ENCODE results near the gene NRF1.
A peak's percentile ranks its signal among the peaks of the same experiment; 100 is the strongest.
"Not testable (repeated sequence)": the region's sequence is repeated elsewhere in the genome, so short reads cannot be mapped to it uniquely, and the experiment has no call there.

The NRF1 gene

GRCh38 chr7:129611246-129612111 lies at the start of gene NRF1:
TSS of gene NRF1 (plus strand) at chr7:129611720. CDS start at chr7:129657352, 45,632 bp downstream.
- ATAC-seq: peak; percentile 90
- peak; percentile 90 to 94 for DNase-seq (ENCODE audit: low spot score in 2 of 2)
- H3K27ac Mint-ChIP-seq: peak within 1 kb of the TSS; percentile 99
- H3K4me1 Mint-ChIP-seq: peaks cover 58% of the 10 kb centered on the region
- H3K9me3 Mint-ChIP-seq: no peaks in the 10 kb centered on the region
- peak within 1 kb of the TSS; percentile 90 for H3K4me3 Mint-ChIP-seq
- peaks cover 47% of the 10 kb centered on the region for H3K36me3 Mint-ChIP-seq

- not testable (repeated sequence) for DNase-seq (ENCODE audit: low spot score in 2 of 2); ATAC-seq; H3K4me3 Mint-ChIP-seq; H3K9me3 Mint-ChIP-seq; H3K36me3 Mint-ChIP-seq; H3K27ac Mint-ChIP-seq; H3K4me1 Mint-ChIP-seq
Measured at GRCh38 chr7:129566323-129566722, 45.2 kb upstream of the NRF1 start.

DNA sequence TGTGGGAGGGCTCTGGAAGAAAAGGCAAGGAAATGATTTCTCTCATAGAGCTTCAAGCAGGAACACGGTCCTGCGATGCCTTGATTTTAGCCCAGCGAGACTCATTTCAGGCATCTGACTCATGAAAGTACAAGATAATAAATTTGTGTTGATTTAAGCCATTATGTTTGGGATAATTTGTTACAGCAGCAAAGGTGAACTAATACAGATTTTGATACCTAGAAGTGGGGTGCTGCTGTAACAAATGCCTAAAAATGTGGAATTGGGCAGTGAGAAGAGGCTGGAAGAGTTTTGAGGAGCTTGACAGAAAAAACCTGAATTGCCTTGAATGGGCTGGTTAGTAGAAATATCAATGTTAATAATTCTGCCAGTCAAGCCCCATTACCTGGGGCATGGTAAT lies 44.1 kb upstream of the NRF1 start:
- no peak for ATAC-seq
- Mint-ChIP-seq H3K4me3 (no peak overlapping the region), H3K9me3 (peaks cover 6% of the 10 kb centered on the region), H3K4me1 (no peaks in the 10 kb centered on the region), H3K36me3 (no peaks in the 10 kb centered on the region), H3K27ac (no peak overlapping the region)
- DNase-seq (ENCODE audit: low spot score in 2 of 2): no peak

DNA sequence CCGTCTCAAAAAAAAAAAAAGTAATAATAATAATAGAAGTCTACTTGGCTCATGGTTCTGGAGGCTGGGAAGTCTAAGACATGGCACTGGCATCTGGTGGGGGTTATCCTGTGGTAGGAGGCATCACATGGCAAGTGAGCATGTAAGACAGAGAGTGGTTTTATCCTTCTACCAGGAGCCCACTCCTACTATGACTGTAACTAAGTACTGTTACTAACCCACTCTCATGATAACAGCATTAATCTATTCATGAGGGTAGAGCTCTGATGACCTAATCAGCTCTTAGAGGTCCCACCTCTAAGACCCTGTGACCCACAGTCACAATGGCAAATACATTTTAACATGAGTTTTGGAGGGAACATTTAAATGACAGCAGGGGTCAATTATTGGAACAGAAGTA lies 43.3 kb upstream of the NRF1 start:
- peak; percentile 54 for ATAC-seq
- no peak overlapping the region for H3K27ac Mint-ChIP-seq
- no peaks in the 10 kb centered on the region for H3K4me1 Mint-ChIP-seq
- H3K4me3 Mint-ChIP-seq: no peak overlapping the region
- no peaks in the 10 kb centered on the region for H3K36me3 Mint-ChIP-seq
- DNase-seq (ENCODE audit: low spot score in 2 of 2): no peak
- H3K9me3 Mint-ChIP-seq: peaks cover 6% of the 10 kb centered on the region

- Mint-ChIP-seq H3K4me1 (no peaks in the 10 kb centered on the region), H3K4me3 (no peak overlapping the region), H3K9me3 (peaks cover 6% of the 10 kb centered on the region), H3K36me3 (no peaks in the 10 kb centered on the region), H3K27ac (no peak overlapping the region)
- ATAC-seq (no peak), DNase-seq (ENCODE audit: low spot score in 2 of 2) (no peak)
Measured at GRCh38 chr7:129569326-129569725, 42.2 kb upstream of the NRF1 start.

DNA sequence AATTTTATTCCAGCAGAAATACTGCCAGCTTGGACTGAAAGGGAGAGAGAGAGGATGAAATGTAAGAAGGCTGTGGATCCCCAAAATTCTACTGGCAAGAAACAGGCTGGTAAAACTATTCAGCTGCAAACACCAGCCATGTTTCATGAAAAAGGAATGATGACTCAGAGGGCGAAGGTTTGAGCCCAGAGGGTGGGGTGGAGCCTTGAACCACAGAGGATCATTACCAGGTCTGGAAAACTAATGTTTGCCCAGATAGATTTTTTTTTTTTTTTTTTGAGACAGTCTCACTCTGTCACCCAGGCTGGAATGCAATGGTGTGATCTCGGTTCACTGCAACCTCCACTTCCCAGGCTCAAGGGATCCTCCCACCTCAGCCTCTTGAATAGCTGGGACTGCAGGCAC lies 41.7 kb upstream of the NRF1 start:
- H3K4me1 Mint-ChIP-seq: no peaks in the 10 kb centered on the region
- no peak for ATAC-seq
- no peak overlapping the region for H3K27ac Mint-ChIP-seq
- no peak for DNase-seq (ENCODE audit: low spot score in 2 of 2)
- H3K36me3 Mint-ChIP-seq: no peaks in the 10 kb centered on the region
- peaks cover 6% of the 10 kb centered on the region for H3K9me3 Mint-ChIP-seq
- H3K4me3 Mint-ChIP-seq: no peak overlapping the region

DNA sequence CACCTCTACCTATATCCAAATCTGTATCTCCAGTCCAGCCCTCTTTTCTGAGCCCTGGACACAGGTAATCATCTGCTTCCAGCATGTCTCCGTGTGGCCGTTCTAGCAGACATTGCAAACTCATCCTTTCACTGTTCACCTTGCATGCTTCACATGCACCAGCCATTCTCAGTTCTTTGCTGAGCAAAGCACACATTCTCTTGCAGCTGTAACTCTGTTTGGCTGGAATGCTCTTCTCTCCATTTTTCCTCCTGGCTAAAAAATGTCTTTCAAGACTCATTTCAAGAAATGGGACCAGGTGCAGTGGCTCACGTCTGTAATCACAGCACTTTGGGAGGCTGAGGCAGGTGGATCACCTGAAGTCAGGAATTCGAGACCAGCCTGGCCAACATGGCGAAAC lies 40.3 kb upstream of the NRF1 start:
- DNase-seq (ENCODE audit: low spot score in 2 of 2): no peak
- no peak for ATAC-seq
- Mint-ChIP-seq H3K36me3 (no peaks in the 10 kb centered on the region), H3K27ac (no peak overlapping the region), H3K4me3 (no peak overlapping the region), H3K4me1 (no peaks in the 10 kb centered on the region), H3K9me3 (peaks cover 6% of the 10 kb centered on the region)

DNA sequence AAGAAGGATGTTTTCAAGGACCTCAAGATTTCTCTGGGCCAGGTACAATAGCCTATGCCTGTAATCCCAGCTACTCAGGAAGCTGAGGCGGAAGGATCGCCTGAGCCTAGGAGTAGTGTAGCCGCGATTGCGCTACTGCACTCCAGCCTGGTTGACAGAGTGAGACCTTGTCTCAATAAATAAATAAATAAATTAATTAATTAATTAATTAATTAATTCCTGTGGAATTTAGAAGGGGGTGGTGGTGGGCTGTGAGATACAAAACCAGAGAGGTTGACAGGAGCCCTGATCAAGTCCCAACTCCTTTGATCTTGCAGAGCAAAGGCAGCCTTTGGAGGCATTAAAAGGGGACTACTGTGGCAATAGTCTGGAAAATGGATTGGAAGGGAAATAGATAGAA lies 39.3 kb upstream of the NRF1 start:
- no peak for DNase-seq (ENCODE audit: low spot score in 2 of 2)
- no peaks in the 10 kb centered on the region for H3K4me1 Mint-ChIP-seq
- H3K36me3 Mint-ChIP-seq: no peaks in the 10 kb centered on the region
- H3K4me3 Mint-ChIP-seq: no peak overlapping the region
- no peak for ATAC-seq
- H3K27ac Mint-ChIP-seq: no peak overlapping the region
- peaks cover 2% of the 10 kb centered on the region for H3K9me3 Mint-ChIP-seq

GRCh38 chr7:129574487-129574886 lies 37.0 kb upstream of the NRF1 start:
- Mint-ChIP-seq H3K9me3 (no peaks in the 10 kb centered on the region), H3K4me1 (no peaks in the 10 kb centered on the region), H3K27ac (no peak overlapping the region), H3K36me3 (no peaks in the 10 kb centered on the region), H3K4me3 (no peak overlapping the region)
- ATAC-seq (no peak), DNase-seq (ENCODE audit: low spot score in 2 of 2) (no peak)

- Mint-ChIP-seq H3K27ac (no peak overlapping the region), H3K4me1 (no peaks in the 10 kb centered on the region), H3K36me3 (no peaks in the 10 kb centered on the region), H3K9me3 (no peaks in the 10 kb centered on the region), H3K4me3 (no peak overlapping the region)
- ATAC-seq: no peak
- DNase-seq (ENCODE audit: low spot score in 2 of 2): no peak
Measured at GRCh38 chr7:129575699-129576098, 35.8 kb upstream of the NRF1 start.

GRCh38 chr7:129576138-129576537 lies 35.4 kb upstream of the NRF1 start:
- Mint-ChIP-seq H3K4me1 (no peaks in the 10 kb centered on the region), H3K36me3 (no peaks in the 10 kb centered on the region), H3K27ac (no peak overlapping the region), H3K9me3 (no peaks in the 10 kb centered on the region), H3K4me3 (no peak overlapping the region)
- no peak for DNase-seq (ENCODE audit: low spot score in 2 of 2)
- no peak for ATAC-seq

DNA sequence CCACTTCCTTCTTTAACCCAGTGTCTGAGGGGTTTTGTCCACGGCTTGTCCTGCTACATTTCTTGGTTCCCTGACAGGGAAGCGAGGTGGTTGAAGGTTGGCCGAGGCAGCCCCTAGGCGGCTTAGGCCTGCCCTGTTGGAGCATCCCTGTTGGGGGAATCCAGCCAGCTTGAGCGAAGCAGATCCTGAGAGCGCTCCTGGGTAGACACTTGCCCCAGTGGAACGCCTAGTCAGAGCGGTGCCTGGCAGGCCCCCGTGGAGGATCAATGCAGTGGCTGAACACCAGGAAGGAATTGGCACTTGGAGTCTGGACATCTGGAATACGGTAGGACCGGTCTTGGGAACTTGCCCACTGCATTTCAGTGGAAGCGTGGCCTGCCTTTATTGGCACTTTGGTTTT lies 32.7 kb upstream of the NRF1 start:
- DNase-seq (ENCODE audit: low spot score in 2 of 2): no peak
- Mint-ChIP-seq H3K4me3 (no peak overlapping the region), H3K27ac (no peak overlapping the region), H3K4me1 (no peaks in the 10 kb centered on the region), H3K36me3 (no peaks in the 10 kb centered on the region), H3K9me3 (no peaks in the 10 kb centered on the region)
- ATAC-seq: no peak

DNA sequence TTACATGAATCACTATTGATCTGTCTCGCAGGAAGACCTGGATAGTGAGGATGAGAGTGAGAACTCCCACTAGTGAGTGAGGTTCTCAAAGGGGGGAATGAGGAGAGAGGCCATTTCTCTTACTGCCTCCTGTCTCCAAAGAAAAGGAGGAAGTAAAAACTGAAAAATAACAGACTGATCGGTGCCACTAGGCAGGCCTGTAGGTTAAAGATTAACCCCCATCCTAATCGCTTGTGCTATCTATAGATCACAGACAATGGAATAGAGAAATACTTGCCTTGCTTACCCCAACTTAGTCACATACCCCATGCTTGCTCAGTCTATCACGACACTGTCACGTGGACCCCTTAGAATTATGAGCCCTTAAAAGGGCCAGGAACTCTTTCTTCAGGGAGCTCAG lies 25.3 kb upstream of the NRF1 start:
- H3K9me3 Mint-ChIP-seq; H3K4me3 Mint-ChIP-seq; H3K4me1 Mint-ChIP-seq; H3K27ac Mint-ChIP-seq; H3K36me3 Mint-ChIP-seq; DNase-seq (ENCODE audit: low spot score in 2 of 2); ATAC-seq: not testable (repeated sequence)

GRCh38 chr7:129588268-129588667 lies 23.3 kb upstream of the NRF1 start:
- no peak overlapping the region for H3K27ac Mint-ChIP-seq
- DNase-seq (ENCODE audit: low spot score in 2 of 2): no peak
- H3K4me1 Mint-ChIP-seq: no peaks in the 10 kb centered on the region
- no peaks in the 10 kb centered on the region for H3K36me3 Mint-ChIP-seq
- ATAC-seq: no peak
- no peak overlapping the region for H3K4me3 Mint-ChIP-seq
- peaks cover 3% of the 10 kb centered on the region for H3K9me3 Mint-ChIP-seq

DNA sequence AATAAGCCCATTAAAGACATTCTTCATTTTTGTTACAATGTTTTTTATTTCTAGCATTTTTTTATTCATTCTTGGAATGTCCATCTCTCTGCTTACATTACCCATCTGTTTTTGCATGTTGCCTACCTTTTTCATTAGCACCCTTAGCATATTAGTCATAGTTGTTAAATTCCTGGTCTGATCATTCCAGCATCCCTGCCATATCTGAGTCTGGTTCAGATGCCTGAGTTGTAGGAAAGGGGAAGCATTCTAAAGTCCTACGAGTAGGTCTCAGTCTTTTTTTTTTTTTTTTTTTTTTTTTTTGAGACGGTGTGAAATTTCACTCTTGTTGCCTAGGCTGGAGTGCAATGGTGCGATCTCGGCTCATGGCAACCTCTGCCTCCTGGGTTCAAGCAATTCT lies 19.7 kb upstream of the NRF1 start:
- ATAC-seq (no peak), DNase-seq (ENCODE audit: low spot score in 2 of 2) (no peak)
- no peaks in the 10 kb centered on the region for H3K36me3 Mint-ChIP-seq
- H3K9me3 Mint-ChIP-seq: no peaks in the 10 kb centered on the region
- H3K4me3 Mint-ChIP-seq: no peak overlapping the region
- H3K4me1 Mint-ChIP-seq: no peaks in the 10 kb centered on the region
- no peak overlapping the region for H3K27ac Mint-ChIP-seq

GRCh38 chr7:129596386-129596785 lies 15.1 kb upstream of the NRF1 start:
- not testable (repeated sequence) for H3K9me3 Mint-ChIP-seq; H3K4me1 Mint-ChIP-seq; H3K4me3 Mint-ChIP-seq; ATAC-seq; DNase-seq (ENCODE audit: low spot score in 2 of 2); H3K27ac Mint-ChIP-seq; H3K36me3 Mint-ChIP-seq
